Astrocyte (in vitro differentiated cells and primary cell): ENCODE measurements around the gene SNRPA. TPM values are rescaled to one million over a fixed set of nuclear protein-coding genes. Genes with fewer than 3 reads are reported as not detected.

Source experiments
- DNase-seq: peaks from one replicate; pipeline ENCODE4 v3.0.0-alpha.2; 2010; ENCODE audit warnings: low read depth
- FAIRE-seq: peaks from 2 replicates; lab custom pipeline; 2011; peaks lifted over from hg19 to GRCh38; lab: Jason Lieb, UNC
- H2AFZ ChIP-seq: 2 replicates; pipeline ENCODE4 v1.6.0; 2012; ENCODE audit warnings: low read depth, low read length, inconsistent platforms
- H3K27ac ChIP-seq: 2 replicates; pipeline ENCODE4 v1.5.1; 2011; ENCODE audit warnings: low read depth, low read length, inconsistent platforms
- H3K27me3 ChIP-seq: 2 replicates; pipeline ENCODE4 v1.6.0; 2011; ENCODE audit warnings: low read length, inconsistent platforms; ENCODE audit not compliant: insufficient read depth
- H3K36me3 ChIP-seq: 2 replicates; pipeline ENCODE4 v1.5.1; 2011; ENCODE audit warnings: low read length, inconsistent platforms; ENCODE audit not compliant: insufficient read depth
- H3K4me1 ChIP-seq: 2 replicates; pipeline ENCODE4 v1.5.1; 2011; ENCODE audit warnings: low read length, inconsistent platforms; ENCODE audit not compliant: insufficient read depth
- H3K4me2 ChIP-seq: 2 replicates; pipeline ENCODE4 v1.6.0; 2012; ENCODE audit warnings: low read length, inconsistent platforms
- H3K4me3 ChIP-seq: 2 replicates; pipeline ENCODE4 v1.5.1; 2011; ENCODE audit warnings: low read depth, mild to moderate bottlenecking, low read length, inconsistent platforms; ENCODE audit not compliant: insufficient read depth
- H3K79me2 ChIP-seq: 2 replicates; pipeline ENCODE4 v1.6.0; 2012; ENCODE audit warnings: mild to moderate bottlenecking, low read length, inconsistent platforms; ENCODE audit not compliant: insufficient read depth
- H3K9ac ChIP-seq: 2 replicates; pipeline ENCODE4 v1.6.0; 2012; ENCODE audit warnings: mild to moderate bottlenecking, low read length, inconsistent platforms
- H3K9me3 ChIP-seq: 2 replicates; pipeline ENCODE4 v1.5.1; 2012; ENCODE audit warnings: low read depth, mild to moderate bottlenecking, low read length, inconsistent platforms; ENCODE audit not compliant: insufficient read depth
- H4K20me1 ChIP-seq: 2 replicates; pipeline ENCODE4 v1.6.0; 2012; ENCODE audit warnings: low read length, inconsistent platforms; ENCODE audit not compliant: insufficient read depth
- H3K27ac Mint-ChIP-seq: one replicate; pipeline ENCODE4 v1.8.0; 2021; ENCODE audit warnings: mild to moderate bottlenecking, mixed read lengths; ENCODE audit not compliant: unreplicated experiment
- H3K27me3 Mint-ChIP-seq: one replicate; pipeline ENCODE4 v1.8.0; 2021; ENCODE audit warnings: low read depth, mixed read lengths; ENCODE audit not compliant: unreplicated experiment
- H3K36me3 Mint-ChIP-seq: one replicate; pipeline ENCODE4 v1.8.0; 2021; ENCODE audit warnings: low read depth, mixed read lengths; ENCODE audit not compliant: unreplicated experiment
- H3K4me1 Mint-ChIP-seq: one replicate; pipeline ENCODE4 v1.8.0; 2021; ENCODE audit warnings: low read depth, mixed read lengths; ENCODE audit not compliant: unreplicated experiment
- H3K4me3 Mint-ChIP-seq: one replicate; pipeline ENCODE4 v1.8.0; 2021; ENCODE audit warnings: mild to moderate bottlenecking, moderate library complexity, mixed read lengths; ENCODE audit not compliant: unreplicated experiment
- H3K9me3 Mint-ChIP-seq: one replicate; pipeline ENCODE4 v1.8.0; 2021; ENCODE audit warnings: mild to moderate bottlenecking, mixed read lengths; ENCODE audit not compliant: unreplicated experiment
- CTCF ChIP-seq: IDR thresholded peaks from 2 replicates; pipeline ENCODE4 v1.5.1; 2011; ENCODE audit warnings: low read depth, mild to moderate bottlenecking, inconsistent platforms, low read length, moderate library complexity; ENCODE audit not compliant: insufficient read depth
- EZH2 ChIP-seq: IDR thresholded peaks from 2 replicates; pipeline ENCODE4 v1.6.1; 2012; ENCODE audit warnings: mild to moderate bottlenecking, low read length, inconsistent platforms; ENCODE audit not compliant: insufficient read depth
- total RNA-seq: library from RNA; stranded (reverse); gene quantifications from 2 replicates; pipeline ENCODE4 v1.2.1, GENCODE V29; 2021

Gene SNRPA
- total RNA-seq, 1 donor from 2014 or later, result 67.0 TPM

GRCh38 chr19:40705950-40706619 is 44.9 kb upstream of the SNRPA start:
- H3K27ac ChIP-seq, result no peak overlapping the region
- no peak for FAIRE-seq
- Mint-ChIP-seq H3K4me1 (peaks cover 9% of the 10 kb centered on the region), H3K27me3 (no peaks in the 10 kb centered on the region), H3K9me3 (peaks cover 1% of the 10 kb centered on the region), H3K36me3 (peaks cover 15% of the 10 kb centered on the region), H3K4me3 (no peak overlapping the region), H3K27ac (no peak overlapping the region)
- TF ChIP-seq EZH2 (no peak), CTCF (no peak)
- no peak overlapping the region for H2AFZ ChIP-seq
- no peaks in the 10 kb centered on the region for H4K20me1 ChIP-seq
- H3K4me3 ChIP-seq, result no peak overlapping the region
- DNase-seq, result no peak
- H3K79me2 ChIP-seq, result no peaks in the 10 kb centered on the region
- H3K4me1 ChIP-seq, result no peaks in the 10 kb centered on the region
- no peak overlapping the region for H3K9ac ChIP-seq
- no peak overlapping the region for H3K4me2 ChIP-seq
- peaks cover 2% of the 10 kb centered on the region for H3K36me3 ChIP-seq
- H3K27me3 ChIP-seq, result no peaks in the 10 kb centered on the region
- H3K9me3 ChIP-seq, result no peaks in the 10 kb centered on the region

DNA sequence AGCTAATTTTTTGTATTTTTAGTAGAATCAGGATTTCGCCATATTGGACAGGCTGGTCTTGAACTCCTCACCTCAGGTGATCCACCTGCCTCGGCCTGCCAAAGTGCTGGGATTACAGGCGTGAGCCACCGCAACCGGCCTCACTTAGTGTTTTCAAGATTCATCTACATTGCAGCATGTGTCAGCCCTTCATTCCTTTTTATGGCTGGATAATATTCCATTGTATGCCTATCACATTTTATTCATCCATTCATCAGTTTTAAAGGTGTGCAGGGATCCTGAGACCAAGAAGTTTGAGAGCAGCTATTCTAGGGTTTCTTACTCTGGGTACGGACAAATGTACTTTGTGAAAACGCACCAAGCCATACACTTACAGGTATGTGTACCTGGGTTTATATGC is 43.4 kb upstream of the SNRPA start:
- FAIRE-seq, result no peak
- no peaks in the 10 kb centered on the region for H4K20me1 ChIP-seq

More for the DNA sequence above, 43.4 kb upstream of the SNRPA start:
- no peak overlapping the region for H3K4me3 ChIP-seq
- H3K9ac ChIP-seq, result no peak overlapping the region
- no peaks in the 10 kb centered on the region for H3K9me3 ChIP-seq
- DNase-seq, result no peak
- no peaks in the 10 kb centered on the region for H3K27me3 Mint-ChIP-seq
- no peak overlapping the region for H2AFZ ChIP-seq
- H3K9me3 Mint-ChIP-seq, result peaks cover 1% of the 10 kb centered on the region
- no peak overlapping the region for H3K4me2 ChIP-seq
- H3K4me1 Mint-ChIP-seq, result peaks cover 7% of the 10 kb centered on the region
- no peaks in the 10 kb centered on the region for H3K27me3 ChIP-seq
- H3K27ac ChIP-seq, result no peak overlapping the region
- H3K27ac Mint-ChIP-seq, result no peak overlapping the region
- no peaks in the 10 kb centered on the region for H3K36me3 ChIP-seq
- TF ChIP-seq EZH2 (no peak), CTCF (no peak)
- no peaks in the 10 kb centered on the region for H3K79me2 ChIP-seq
- H3K4me1 ChIP-seq, result no peaks in the 10 kb centered on the region
- peaks cover 15% of the 10 kb centered on the region for H3K36me3 Mint-ChIP-seq
- H3K4me3 Mint-ChIP-seq, result no peak overlapping the region
